HG03439 (cell line): ENCODE measurements around the gene PPP2R5C.

ENCODE experiments used
- ATAC-seq: cut with Tn5 transposase; IDR thresholded peaks from one replicate; pipeline ENCODE4 v1.9.1; 2021; ENCODE audit warnings: mild to moderate bottlenecking, moderate library complexity; ENCODE audit not compliant: unreplicated experiment

Gene PPP2R5C

GRCh38 chr14:101838476-101838875 is 77.0 kb downstream of the PPP2R5C start:
- no peak for ATAC-seq

GRCh38 chr14:101839236-101839635 is 77.7 kb downstream of the PPP2R5C start:
- peak; percentile 47 for ATAC-seq

GRCh38 chr14:101839661-101840060 is 78.2 kb downstream of the PPP2R5C start:
- ATAC-seq: no peak

- no peak for ATAC-seq
Measured at GRCh38 chr14:101840649-101841369, 79.3 kb downstream of the PPP2R5C start.

GRCh38 chr14:101843038-101843437 is 81.5 kb downstream of the PPP2R5C start:
- ATAC-seq: no peak

GRCh38 chr14:101843665-101844064 is 82.2 kb downstream of the PPP2R5C start:
- no peak for ATAC-seq

- peak; percentile 52 for ATAC-seq
Measured at GRCh38 chr14:101844219-101844618, 82.7 kb downstream of the PPP2R5C start.

- ATAC-seq: no peak
Measured at GRCh38 chr14:101844751-101845150, 83.2 kb downstream of the PPP2R5C start.

GRCh38 chr14:101845496-101845895 is 84.0 kb downstream of the PPP2R5C start:
- ATAC-seq: no peak

- no peak for ATAC-seq
Measured at GRCh38 chr14:101845896-101846295, 84.4 kb downstream of the PPP2R5C start.

- ATAC-seq: no peak
Measured at GRCh38 chr14:101849125-101849524, 87.6 kb downstream of the PPP2R5C start.

- ATAC-seq: no peak
Measured at GRCh38 chr14:101849640-101850039, 88.1 kb downstream of the PPP2R5C start.

GRCh38 chr14:101851183-101851582 is 89.7 kb downstream of the PPP2R5C start:
- no peak for ATAC-seq

- ATAC-seq: no peak
Measured at GRCh38 chr14:101851736-101852405, 90.4 kb downstream of the PPP2R5C start.

- ATAC-seq: no peak
Measured at GRCh38 chr14:101852785-101853184, 91.3 kb downstream of the PPP2R5C start.

- no peak for ATAC-seq
Measured at GRCh38 chr14:101853455-101854018, 92.0 kb downstream of the PPP2R5C start.

GRCh38 chr14:101854366-101854765 is 92.9 kb downstream of the PPP2R5C start:
- no peak for ATAC-seq

- no peak for ATAC-seq
Measured at GRCh38 chr14:101855958-101856357, 94.4 kb downstream of the PPP2R5C start.

- no peak for ATAC-seq
Measured at GRCh38 chr14:101856536-101856935, 95.0 kb downstream of the PPP2R5C start.

GRCh38 chr14:101857226-101857625 is 95.7 kb downstream of the PPP2R5C start:
- no peak for ATAC-seq

GRCh38 chr14:101858791-101859537 is 97.5 kb downstream of the PPP2R5C start:
- ATAC-seq: no peak

GRCh38 chr14:101859538-101859902 is 98.0 kb downstream of the PPP2R5C start:
- ATAC-seq: no peak
